Vagina (tissue), 2 donors: Measurements from ENCODE around the gene ZCCHC2. TPM values are rescaled to one million over a fixed set of nuclear protein-coding genes. Genes with fewer than 3 reads are reported as not detected.

Source experiments
- DNase-seq, 2 donors: peaks; one replicate each; pipeline ENCODE4 v3.0.0-alpha.2; 2017; ENCODE audit errors: extremely low spot score in 2 of 2
- H3K27ac ChIP-seq: fragments of 200-600 bp; sonication (generic); one replicate; pipeline ENCODE4 v1.5.1; 2019
- H3K27me3 ChIP-seq: fragments of 200-600 bp; sonication (generic); one replicate; pipeline ENCODE4 v1.5.1; 2019
- H3K36me3 ChIP-seq, 2 donors: fragments of 200-600 bp; sonication (generic); one replicate each; pipeline ENCODE4 v1.5.1; 2017 to 2019
- H3K4me1 ChIP-seq: fragments of 200-600 bp; sonication (generic); one replicate; pipeline ENCODE4 v1.5.1; 2019
- H3K4me3 ChIP-seq, 2 donors: fragments of 200-600 bp; sonication (generic); 1 replicate in 1 of 2; 2 replicates in 1 of 2; pipeline ENCODE4 v1.5.1; 2016 to 2019
- H3K9me3 ChIP-seq: fragments of 200-600 bp; sonication (generic); one replicate; pipeline ENCODE4 v1.5.1; 2019
- CTCF ChIP-seq, 3 experiments: fragments of 450-650 bp in 2 of 3; fragments of 200-600 bp in 1 of 3; sonication (generic) in 1 of 3; IDR thresholded peaks; one replicate each; pipeline ENCODE4 v1.5.1; 2017 to 2019; ENCODE audit warnings: antibody characterized with exemption in 3 of 3, mild to moderate bottlenecking in 2 of 3, moderate library complexity in 2 of 3
- POLR2A ChIP-seq, 2 donors: fragments of 450-650 bp; IDR thresholded peaks; one replicate each; pipeline ENCODE4 v1.6.1; 2017; ENCODE audit warnings: antibody characterized with exemption in 2 of 2, mild to moderate bottlenecking in 2 of 2, moderate library complexity in 2 of 2
- POLR2AphosphoS5 ChIP-seq, 2 donors: sonication (generic); formaldehyde crosslinking; IDR thresholded peaks; one replicate each; pipeline ENCODE4 v1.9.0; 2017; ENCODE audit warnings: antibody characterized with exemption in 2 of 2, mild to moderate bottlenecking in 2 of 2, low read depth in 1 of 2; ENCODE audit not compliant: insufficient read depth in 1 of 2
- intact Hi-C: fragments of 100-400 bp; cut with DNase I; formaldehyde crosslinking; loops from one replicate; pipeline ENCODE4 v1.15.1; 2023
- total RNA-seq: library from RNA; depleted of rRNA; stranded (reverse); fragments of >200 nt; gene quantifications from one replicate; pipeline ENCODE4 v1.2.3, GENCODE V29; 2016

The ZCCHC2 gene
- total RNA-seq, 1 donor from 2014 or later: 30.4 TPM

- H3K9me3 ChIP-seq: no peaks in the 10 kb centered on the region
- no peak overlapping the region for H3K4me3 ChIP-seq
- no peak for TF ChIP-seq POLR2AphosphoS5 (IDR thresholded peaks at IDR 0.05; ENCODE audit: insufficient read depth in 1 of 2, low read depth in 1 of 2)
- no peak for TF ChIP-seq POLR2A (IDR thresholded peaks at IDR 0.05)
- no peak for TF ChIP-seq CTCF (IDR thresholded peaks at IDR 0.05)
- intact Hi-C loops: no loop called here
- H3K36me3 ChIP-seq: peaks cover 0 to 35% of the 10 kb centered on the region in 2 donors
- H3K27me3 ChIP-seq: no peaks in the 10 kb centered on the region
- H3K4me1 ChIP-seq: peaks cover 7% of the 10 kb centered on the region
- H3K27ac ChIP-seq: no peak overlapping the region
- DNase-seq: no peak
Measured at GRCh38 chr18:62543021-62543420, 20.2 kb downstream of the ZCCHC2 start.

- no peak overlapping the region for H3K4me3 ChIP-seq
- H3K4me1 ChIP-seq: no peaks in the 10 kb centered on the region
- no peaks in the 10 kb centered on the region for H3K27me3 ChIP-seq
- H3K27ac ChIP-seq: no peak overlapping the region
- H3K36me3 ChIP-seq: peaks cover 0 to 35% of the 10 kb centered on the region in 2 donors
- TF ChIP-seq POLR2AphosphoS5 (IDR thresholded peaks at IDR 0.05; ENCODE audit: insufficient read depth in 1 of 2, low read depth in 1 of 2) (no peak), CTCF (IDR thresholded peaks at IDR 0.05) (no peak), POLR2A (IDR thresholded peaks at IDR 0.05) (no peak)
- intact Hi-C loops: no loop called here
- DNase-seq: no peak
- H3K9me3 ChIP-seq: no peaks in the 10 kb centered on the region
Measured at GRCh38 chr18:62545098-62545497, 22.3 kb downstream of the ZCCHC2 start.

GRCh38 chr18:62549755-62550154, 26.9 kb downstream of the ZCCHC2 start:
- intact Hi-C loops: no loop called here
- peaks cover 0 to 39% of the 10 kb centered on the region in 2 donors for H3K36me3 ChIP-seq

GRCh38 chr18:62550746-62551145, 27.9 kb downstream of the ZCCHC2 start:
- H3K4me3 ChIP-seq: no peak overlapping the region
- TF ChIP-seq CTCF (IDR thresholded peaks at IDR 0.05): no peak
- no peak for TF ChIP-seq POLR2A (IDR thresholded peaks at IDR 0.05)
- TF ChIP-seq POLR2AphosphoS5 (IDR thresholded peaks at IDR 0.05; ENCODE audit: insufficient read depth in 1 of 2, low read depth in 1 of 2): no peak
- H3K4me1 ChIP-seq: no peaks in the 10 kb centered on the region
- no peaks in the 10 kb centered on the region for H3K9me3 ChIP-seq
- no peak for DNase-seq
- H3K27me3 ChIP-seq: no peaks in the 10 kb centered on the region
- no peak overlapping the region for H3K27ac ChIP-seq
- H3K36me3 ChIP-seq: peaks cover 0 to 33% of the 10 kb centered on the region in 2 donors
- intact Hi-C loops: no loop called here

More at GRCh38 chr18:62549755-62550154, 26.9 kb downstream of the ZCCHC2 start:
- TF ChIP-seq POLR2A (IDR thresholded peaks at IDR 0.05): no peak
- TF ChIP-seq CTCF (IDR thresholded peaks at IDR 0.05): no peak
- TF ChIP-seq POLR2AphosphoS5 (IDR thresholded peaks at IDR 0.05; ENCODE audit: insufficient read depth in 1 of 2, low read depth in 1 of 2): no peak
- Histone ChIP-seq H3K27me3 (no peaks in the 10 kb centered on the region), H3K27ac (no peak overlapping the region), H3K4me3 (no peak overlapping the region), H3K9me3 (no peaks in the 10 kb centered on the region), H3K4me1 (no peaks in the 10 kb centered on the region)
- DNase-seq: no peak

DNA sequence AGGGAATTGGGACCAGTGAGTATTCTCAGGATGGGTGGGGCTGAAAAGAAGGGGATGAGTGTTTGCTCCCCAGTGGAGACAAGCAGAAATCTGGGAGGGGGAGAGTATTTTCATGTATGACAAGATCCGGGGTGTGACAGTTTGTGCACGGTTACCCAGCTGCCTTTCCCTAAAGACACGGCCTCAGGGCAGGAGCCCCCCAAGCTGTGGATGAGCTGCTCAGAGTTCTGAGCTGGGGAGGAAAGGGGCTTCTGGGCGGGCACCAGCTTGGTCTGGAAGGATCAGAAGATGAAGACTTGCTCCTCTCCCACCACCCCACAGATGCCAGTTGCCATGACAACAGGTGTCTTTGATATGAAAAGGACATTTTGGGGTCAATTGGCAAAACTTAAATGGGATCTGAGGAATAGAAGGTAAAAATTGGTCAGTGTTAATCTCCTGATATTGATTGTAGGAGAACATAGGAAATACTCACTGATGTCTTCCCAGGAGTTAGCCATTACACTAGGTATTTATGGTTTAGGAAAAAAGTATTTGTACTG, 29.2 kb downstream of the ZCCHC2 start:
- TF ChIP-seq POLR2A (IDR thresholded peaks at IDR 0.05): no peak
- no peak for TF ChIP-seq POLR2AphosphoS5 (IDR thresholded peaks at IDR 0.05; ENCODE audit: insufficient read depth in 1 of 2, low read depth in 1 of 2)
- no peak for TF ChIP-seq CTCF (IDR thresholded peaks at IDR 0.05)

More for the DNA sequence above, 29.2 kb downstream of the ZCCHC2 start:
- no peaks in the 10 kb centered on the region for H3K4me1 ChIP-seq
- H3K36me3 ChIP-seq: peaks cover 0 to 32% of the 10 kb centered on the region in 2 donors
- H3K27ac ChIP-seq: no peak overlapping the region
- H3K9me3 ChIP-seq: no peaks in the 10 kb centered on the region
- no peaks in the 10 kb centered on the region for H3K27me3 ChIP-seq
- intact Hi-C loops: no loop called here
- H3K4me3 ChIP-seq: no peak overlapping the region
- DNase-seq: no peak
